IMR-90 (cell line): ENCODE data around the gene FNDC3B. TPM values are rescaled to one million over a fixed set of nuclear protein-coding genes. Genes with fewer than 3 reads are reported as not detected.

Experiments
- ATAC-seq: fragments of 200-7000 bp; cut with Tn5 transposase; 2 replicates; pipeline ENCODE4 v1.9.1; 2020; ENCODE audit warnings: low read depth, mild to moderate bottlenecking, moderate library complexity
- BruUV-seq: library from RNA; stranded (reverse); fragments of 400-500 nt; replicated peaks from 2 replicates; lab custom pipeline; 2021; lab: Mats Ljungman, UMichigan
- CTCF ChIA-PET: fragments of 300-600 bp; formaldehyde crosslinking; extraction: SDS; loops from one replicate; lab custom pipeline; 2021; ENCODE audit warnings: antibody characterized with exemption; lab: Yijun Ruan, JAX
- POLR2A ChIA-PET: fragments of 300-600 bp; sonication (Branson Sonifier 250); formaldehyde crosslinking; loops from one replicate; lab custom pipeline; 2022; ENCODE audit warnings: antibody characterized with exemption; ENCODE audit not compliant: unreplicated experiment; lab: Charles Lee
- DNase-seq: peaks from one replicate; pipeline ENCODE4 v3.0.0; 2013
- H2AFZ ChIP-seq: replicated peaks from 2 replicates; pipeline ENCODE3; 2013; ENCODE audit warnings: low read length, mild to moderate bottlenecking; ENCODE audit not compliant: poor library complexity
- H2AK5ac ChIP-seq: 2 replicates; pipeline ENCODE4 v1.6.1; 2013; ENCODE audit warnings: low read depth, low read length, inconsistent platforms
- H2AK9ac ChIP-seq: replicated peaks from 2 replicates; pipeline ENCODE3; 2013; ENCODE audit warnings: mild to moderate bottlenecking, low read depth, low read length, moderate library complexity; ENCODE audit not compliant: poor library complexity
- H2BK120ac ChIP-seq: 2 replicates; pipeline ENCODE4 v1.6.1; 2013; ENCODE audit warnings: low read depth, low read length, inconsistent platforms
- H2BK15ac ChIP-seq: 3 replicates; pipeline ENCODE4 v1.6.1; 2013; ENCODE audit warnings: low read depth, low read length, inconsistent platforms
- H2BK20ac ChIP-seq: 2 replicates; pipeline ENCODE4 v1.6.1; 2013; ENCODE audit warnings: low read depth, mild to moderate bottlenecking, inconsistent platforms, low read length, moderate library complexity
- H2BK5ac ChIP-seq: 2 replicates; pipeline ENCODE4 v1.6.1; 2013; ENCODE audit warnings: mild to moderate bottlenecking, low read depth, low read length, inconsistent platforms; ENCODE audit not compliant: poor library complexity, severe bottlenecking
- H3K14ac ChIP-seq: replicated peaks from 2 replicates; pipeline ENCODE4 v1.6.1; 2013; ENCODE audit warnings: low read depth, low read length, inconsistent platforms
- H3K18ac ChIP-seq: 2 replicates; pipeline ENCODE4 v1.6.1; 2013; ENCODE audit warnings: low read depth, low read length, control low read depth
- H3K23ac ChIP-seq: 2 replicates; pipeline ENCODE4 v1.6.1; 2013; ENCODE audit warnings: low read depth, low read length, inconsistent platforms
- H3K27ac ChIP-seq: 2 replicates; pipeline ENCODE4 v1.5.1; 2013; ENCODE audit warnings: mild to moderate bottlenecking, control low read depth, low read length; ENCODE audit not compliant: insufficient read depth
- H3K27me3 ChIP-seq: 2 replicates; pipeline ENCODE4 v1.6.1; 2013; ENCODE audit warnings: low read length; ENCODE audit not compliant: control insufficient read depth, insufficient read depth
- H3K36me3 ChIP-seq: 2 replicates; pipeline ENCODE4 v1.6.1; 2013; ENCODE audit warnings: low read length, mixed read lengths; ENCODE audit not compliant: control insufficient read depth, insufficient read depth
- H3K4ac ChIP-seq: 2 replicates; pipeline ENCODE4 v1.6.1; 2013; ENCODE audit warnings: low read depth, low read length, inconsistent platforms
- H3K4me1 ChIP-seq: 2 replicates; pipeline ENCODE4 v1.6.1; 2013; ENCODE audit warnings: low read length, mixed read lengths; ENCODE audit not compliant: control insufficient read depth, insufficient read depth
- H3K4me2 ChIP-seq: 2 replicates; pipeline ENCODE4 v1.6.1; 2013; ENCODE audit warnings: low read depth, mild to moderate bottlenecking, control low read depth, low read length, moderate library complexity
- H3K4me3 ChIP-seq: 2 replicates; pipeline ENCODE4 v1.5.1; 2013; ENCODE audit warnings: low read depth, mild to moderate bottlenecking, control low read depth, low read length, moderate library complexity; ENCODE audit not compliant: insufficient read depth
- H3K56ac ChIP-seq: 2 replicates; pipeline ENCODE4 v1.6.1; 2013; ENCODE audit warnings: low read length, inconsistent platforms; ENCODE audit not compliant: insufficient read depth; ENCODE audit errors: extremely low read depth
- H3K79me1 ChIP-seq, 2 experiments: 2 replicates each; pipeline ENCODE4 v1.6.1; 2013; ENCODE audit warnings: low read length in 2 of 2, inconsistent platforms in 1 of 2, low read depth in 1 of 2
- H3K9ac ChIP-seq: 2 replicates; pipeline ENCODE4 v1.6.1; 2013; ENCODE audit warnings: low read depth, low read length, control low read depth
- H3K9me1 ChIP-seq: 2 replicates; pipeline ENCODE4 v1.6.1; 2013; ENCODE audit warnings: low read length, inconsistent platforms; ENCODE audit not compliant: insufficient read depth
- H3K9me3 ChIP-seq: 2 replicates; pipeline ENCODE4 v1.6.1; 2013; ENCODE audit warnings: low read length; ENCODE audit not compliant: control insufficient read depth, insufficient read depth
- H4K20me1 ChIP-seq: 2 replicates; pipeline ENCODE4 v1.6.1; 2013; ENCODE audit warnings: low read length, inconsistent platforms; ENCODE audit not compliant: insufficient read depth
- H4K5ac ChIP-seq: 2 replicates; pipeline ENCODE4 v1.6.1; 2013; ENCODE audit warnings: mild to moderate bottlenecking, low read depth, low read length, control low read depth
- H4K8ac ChIP-seq, 2 experiments: 2 replicates each; pipeline ENCODE4 v1.6.1; 2013; ENCODE audit warnings: low read depth in 2 of 2, low read length in 2 of 2, control low read depth in 1 of 2, inconsistent platforms in 1 of 2
- H4K91ac ChIP-seq: 2 replicates; pipeline ENCODE4 v1.6.1; 2013; ENCODE audit warnings: low read depth, low read length, inconsistent platforms; ENCODE audit not compliant: insufficient read depth
- BHLHE40 ChIP-seq: fragments of 150-350 bp; IDR thresholded peaks from 2 replicates; pipeline ENCODE4 v1.6.1; 2016; ENCODE audit warnings: mild to moderate bottlenecking, low read depth, low read length
- CEBPB ChIP-seq: IDR thresholded peaks from 2 replicates; pipeline ENCODE4 v1.6.1; 2012; ENCODE audit warnings: low read depth, low read length, improper control_type of control experiment
- MAFK ChIP-seq: IDR thresholded peaks from 2 replicates; pipeline ENCODE4 v1.6.1; 2012; ENCODE audit warnings: low read depth, low read length, improper control_type of control experiment
- MAZ ChIP-seq: IDR thresholded peaks from 2 replicates; pipeline ENCODE4 v1.6.1; 2012; ENCODE audit warnings: low read depth, mild to moderate bottlenecking, low read length, improper control_type of control experiment, moderate library complexity, borderline replicate concordance
- MXI1 ChIP-seq: IDR thresholded peaks from 2 replicates; pipeline ENCODE4 v1.6.1; 2012; ENCODE audit warnings: low read depth, mild to moderate bottlenecking, low read length, moderate library complexity, borderline replicate concordance
- RAD21 ChIP-seq: IDR thresholded peaks from 2 replicates; pipeline ENCODE4 v1.6.1; 2012; ENCODE audit warnings: low read length, improper control_type of control experiment
- RCOR1 ChIP-seq: IDR thresholded peaks from 2 replicates; pipeline ENCODE4 v1.6.1; 2012; ENCODE audit warnings: mild to moderate bottlenecking, low read length, improper control_type of control experiment; ENCODE audit not compliant: insufficient replicate concordance
- RFX5 ChIP-seq: IDR thresholded peaks from 2 replicates; pipeline ENCODE4 v1.8.0; 2012; ENCODE audit warnings: low read depth, mild to moderate bottlenecking, low read length, moderate library complexity
- SMC3 ChIP-seq: fragments of 150-350 bp; IDR thresholded peaks from 2 replicates; pipeline ENCODE4 v1.6.1; 2016; ENCODE audit warnings: low read depth, mild to moderate bottlenecking, antibody characterized with exemption, low read length, moderate library complexity
- WGBS, 2 experiments: methylation state at CpG; one replicate each; pipeline versions ENCODE4 v1.1.5 to v1.1.7; 2013; ENCODE audit warnings: missing lambda C conversion rate in 2 of 2; ENCODE audit not compliant: insufficient read length in 1 of 2; ENCODE audit errors: extremely low coverage in 2 of 2; 5-methylcytosine and 5-hydroxymethylcytosine counted together
- dilution Hi-C: fragments of 300-500 bp; cut with HindIII; formaldehyde crosslinking; loops from one replicate; pipeline ENCODE4 v1.14.3; 2018; ENCODE audit warnings: low sequenced_read_pairs; ENCODE audit not compliant: unreplicated experiment
- in situ Hi-C: fragments of 300-500 bp; cut with MboI; formaldehyde crosslinking; loops from 3 replicates; pipeline ENCODE4 v1.14.3; 2019; ENCODE audit warnings: low sequenced_read_pairs, inconsistent platforms, mixed read lengths
- intact Hi-C: fragments of 100-400 bp; cut with micrococcal nuclease; formaldehyde crosslinking; loops from 2 replicates; pipeline ENCODE4 v1.10.0; 2022
- polyA plus RNA-seq, 3 experiments: library from polyadenylated mRNA; depleted of rRNA; stranded (reverse); fragments of >200 nt; gene quantifications; 2 replicates each; pipeline ENCODE4 v1.2.3, GENCODE V29; 2012; ENCODE audit warnings: low replicate concordance in 1 of 3
- total RNA-seq: library from RNA; depleted of rRNA; stranded (reverse); fragments of >200 nt; gene quantifications from 2 replicates; pipeline ENCODE4 v1.2.3, GENCODE V29; 2012
- TF ChIP-seq, protein P1 (sequence below): fragments of 150-350 bp; IDR thresholded peaks from 2 replicates; pipeline ENCODE4 v1.6.1; 2017; ENCODE audit warnings: mild to moderate bottlenecking, antibody characterized with exemption, low read length, low read depth
- TF ChIP-seq, protein P2 (sequence below): conservative IDR thresholded peaks from 2 replicates; pipeline ENCODE4 v1.5.1; 2012; ENCODE audit warnings: mild to moderate bottlenecking, low read depth, low read length, improper control_type of control experiment

The FNDC3B gene
- total and polyA plus RNA-seq, 2 of the 4 experiments (the other 2 are of a cell fraction), result 23.9 to 150 TPM

DNA sequence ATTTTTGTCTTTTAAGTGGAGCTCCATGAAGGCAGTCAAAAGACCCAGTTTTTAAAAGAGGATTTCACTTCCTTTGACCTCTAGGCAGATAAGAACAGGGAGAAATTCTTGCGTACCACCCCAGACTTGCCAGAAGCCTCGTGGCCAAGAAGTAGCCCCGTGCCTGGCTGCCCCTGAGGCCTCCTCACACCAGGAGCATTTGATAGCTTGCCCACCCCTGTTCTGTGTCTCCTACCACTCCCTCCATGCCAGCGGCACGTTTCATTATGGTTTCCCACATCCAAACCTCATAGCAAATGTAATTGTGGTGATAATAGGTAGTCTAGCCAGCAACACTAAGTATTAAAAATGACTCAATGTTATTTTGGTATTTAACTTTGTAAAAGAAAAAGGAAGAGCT is 301.2 kb downstream of the FNDC3B start:
- H3K36me3 ChIP-seq, result peaks cover 47% of the 10 kb centered on the region
- no TSS peak for BruUV-seq

More for the DNA sequence above, 301.2 kb downstream of the FNDC3B start:
- ChIA-PET CTCF (interaction anchor here (1.6 kb wide), 1 partner anchor 8 kb away, joined by 5 read pairs; no protein-coding TSS in a partner anchor), POLR2A (no interaction called here)
- H4K8ac ChIP-seq, result no peak overlapping the region
- H3K27me3 ChIP-seq, result no peaks in the 10 kb centered on the region
- no peak overlapping the region for H2BK120ac ChIP-seq
- intact Hi-C loops, result loop anchor here (5.0 kb wide), 1 partner anchor 683 kb away; no protein-coding TSS in a partner anchor
- no peak overlapping the region for H3K4me2 ChIP-seq
- ATAC-seq (no peak), DNase-seq (no peak)
- H2AK5ac ChIP-seq, result no peak overlapping the region
- H4K91ac ChIP-seq, result no peak overlapping the region
- H2AFZ ChIP-seq, result no peak overlapping the region
- no peak overlapping the region for H2BK15ac ChIP-seq
- 80% methylated on average over 1 of the region's 5 CpGs; no CpG with 5 or more reads in 1 of the 2 experiments for WGBS, 2 experiments
- no peak overlapping the region for H3K27ac ChIP-seq
- H3K23ac ChIP-seq, result no peak overlapping the region
- in situ Hi-C loops, result loop anchor here (25.0 kb wide), 1 partner anchor 703 kb away; no protein-coding TSS in a partner anchor
- H2BK5ac ChIP-seq, result no peak overlapping the region
- H3K4ac ChIP-seq, result no peak overlapping the region; the same call in 1 of the 2 replicates
- H3K79me1 ChIP-seq, result peaks cover 15 to 18% of the 10 kb centered on the region in 2 experiments
- no peak overlapping the region for H4K5ac ChIP-seq
- no peak overlapping the region for H2BK20ac ChIP-seq
- H3K18ac ChIP-seq, result no peak overlapping the region
- TF ChIP-seq MXI1, result no peak
- TF ChIP-seq RFX5, result no peak
- TF ChIP-seq RCOR1, result no peak
- TF ChIP-seq, protein P1, sequence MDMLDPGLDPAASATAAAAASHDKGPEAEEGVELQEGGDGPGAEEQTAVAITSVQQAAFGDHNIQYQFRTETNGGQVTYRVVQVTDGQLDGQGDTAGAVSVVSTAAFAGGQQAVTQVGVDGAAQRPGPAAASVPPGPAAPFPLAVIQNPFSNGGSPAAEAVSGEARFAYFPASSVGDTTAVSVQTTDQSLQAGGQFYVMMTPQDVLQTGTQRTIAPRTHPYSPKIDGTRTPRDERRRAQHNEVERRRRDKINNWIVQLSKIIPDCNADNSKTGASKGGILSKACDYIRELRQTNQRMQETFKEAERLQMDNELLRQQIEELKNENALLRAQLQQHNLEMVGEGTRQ, result no peak
- TF ChIP-seq BHLHE40, result no peak
- no peak for TF ChIP-seq SMC3
- TF ChIP-seq, protein P2, sequence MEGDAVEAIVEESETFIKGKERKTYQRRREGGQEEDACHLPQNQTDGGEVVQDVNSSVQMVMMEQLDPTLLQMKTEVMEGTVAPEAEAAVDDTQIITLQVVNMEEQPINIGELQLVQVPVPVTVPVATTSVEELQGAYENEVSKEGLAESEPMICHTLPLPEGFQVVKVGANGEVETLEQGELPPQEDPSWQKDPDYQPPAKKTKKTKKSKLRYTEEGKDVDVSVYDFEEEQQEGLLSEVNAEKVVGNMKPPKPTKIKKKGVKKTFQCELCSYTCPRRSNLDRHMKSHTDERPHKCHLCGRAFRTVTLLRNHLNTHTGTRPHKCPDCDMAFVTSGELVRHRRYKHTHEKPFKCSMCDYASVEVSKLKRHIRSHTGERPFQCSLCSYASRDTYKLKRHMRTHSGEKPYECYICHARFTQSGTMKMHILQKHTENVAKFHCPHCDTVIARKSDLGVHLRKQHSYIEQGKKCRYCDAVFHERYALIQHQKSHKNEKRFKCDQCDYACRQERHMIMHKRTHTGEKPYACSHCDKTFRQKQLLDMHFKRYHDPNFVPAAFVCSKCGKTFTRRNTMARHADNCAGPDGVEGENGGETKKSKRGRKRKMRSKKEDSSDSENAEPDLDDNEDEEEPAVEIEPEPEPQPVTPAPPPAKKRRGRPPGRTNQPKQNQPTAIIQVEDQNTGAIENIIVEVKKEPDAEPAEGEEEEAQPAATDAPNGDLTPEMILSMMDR, result no peak
- TF ChIP-seq RAD21, result no peak
- no peak for TF ChIP-seq MAFK
- no peak for TF ChIP-seq CEBPB
- no peak for TF ChIP-seq MAZ
- H2AK9ac ChIP-seq, result no peak overlapping the region
- no peak overlapping the region for H3K9ac ChIP-seq
- H3K14ac ChIP-seq, result no peak overlapping the region
- H3K9me3 ChIP-seq, result no peaks in the 10 kb centered on the region
- no peak overlapping the region for H3K4me3 ChIP-seq
- H3K4me1 ChIP-seq, result no peaks in the 10 kb centered on the region; the same call in 1 of the 2 replicates
- no peaks in the 10 kb centered on the region for H3K9me1 ChIP-seq
- dilution Hi-C loops, result no loop called here
- H4K20me1 ChIP-seq, result peaks cover 5% of the 10 kb centered on the region; the same call in 1 of the 2 replicates
- H3K56ac ChIP-seq, result no peak overlapping the region
